ENCODE data around the gene ETV6. TPM values are rescaled to one million over a fixed set of nuclear protein-coding genes. Genes with fewer than 3 reads are reported as not detected.

ETV6 gene
- total RNA-seq, 1 experiment from 2014 or later = 89.1 TPM

GRCh38 chr12:11888029-11888428, 238.6 kb downstream of the ETV6 start:
- CTCF ChIA-PET = interaction anchor here (0.6 kb wide), 1 partner anchor 788 kb away, joined by 3 read pairs; no protein-coding TSS in a partner anchor
- H3K27ac Mint-ChIP-seq (ENCODE audit: unreplicated experiment) = no peak overlapping the region
- H3K4me3 Mint-ChIP-seq (ENCODE audit: low read depth, unreplicated experiment) = no peak overlapping the region
- no TSS peak for BruUV-seq (replicated peaks)
- H3K27me3 Mint-ChIP-seq (ENCODE audit: unreplicated experiment) = no peaks in the 10 kb centered on the region
- peaks cover 71% of the 10 kb centered on the region for H3K36me3 Mint-ChIP-seq (ENCODE audit: insufficient read depth, unreplicated experiment)
- H3K4me1 Mint-ChIP-seq (ENCODE audit: low read depth, unreplicated experiment) = peaks cover 56% of the 10 kb centered on the region
- H3K9me3 Mint-ChIP-seq (ENCODE audit: low read depth, unreplicated experiment) = no peaks in the 10 kb centered on the region
- intact Hi-C loops (cut with micrococcal nuclease; ENCODE audit: unreplicated experiment) = no loop called here
- TF ChIP-seq, protein P1, sequence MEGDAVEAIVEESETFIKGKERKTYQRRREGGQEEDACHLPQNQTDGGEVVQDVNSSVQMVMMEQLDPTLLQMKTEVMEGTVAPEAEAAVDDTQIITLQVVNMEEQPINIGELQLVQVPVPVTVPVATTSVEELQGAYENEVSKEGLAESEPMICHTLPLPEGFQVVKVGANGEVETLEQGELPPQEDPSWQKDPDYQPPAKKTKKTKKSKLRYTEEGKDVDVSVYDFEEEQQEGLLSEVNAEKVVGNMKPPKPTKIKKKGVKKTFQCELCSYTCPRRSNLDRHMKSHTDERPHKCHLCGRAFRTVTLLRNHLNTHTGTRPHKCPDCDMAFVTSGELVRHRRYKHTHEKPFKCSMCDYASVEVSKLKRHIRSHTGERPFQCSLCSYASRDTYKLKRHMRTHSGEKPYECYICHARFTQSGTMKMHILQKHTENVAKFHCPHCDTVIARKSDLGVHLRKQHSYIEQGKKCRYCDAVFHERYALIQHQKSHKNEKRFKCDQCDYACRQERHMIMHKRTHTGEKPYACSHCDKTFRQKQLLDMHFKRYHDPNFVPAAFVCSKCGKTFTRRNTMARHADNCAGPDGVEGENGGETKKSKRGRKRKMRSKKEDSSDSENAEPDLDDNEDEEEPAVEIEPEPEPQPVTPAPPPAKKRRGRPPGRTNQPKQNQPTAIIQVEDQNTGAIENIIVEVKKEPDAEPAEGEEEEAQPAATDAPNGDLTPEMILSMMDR (IDR thresholded peaks at IDR 0.05; ENCODE audit: unreplicated experiment) = no peak
- DNase-seq = no peak

GRCh38 chr12:11891346-11891745, 241.9 kb downstream of the ETV6 start:
- TF ChIP-seq, protein P1 (IDR thresholded peaks at IDR 0.05; ENCODE audit: unreplicated experiment) = no peak
- H3K27me3 Mint-ChIP-seq (ENCODE audit: unreplicated experiment) = no peaks in the 10 kb centered on the region
- DNase-seq = no peak
- peaks cover 58% of the 10 kb centered on the region for H3K36me3 Mint-ChIP-seq (ENCODE audit: insufficient read depth, unreplicated experiment)
- intact Hi-C loops (cut with micrococcal nuclease; ENCODE audit: unreplicated experiment) = no loop called here
- no TSS peak for BruUV-seq (replicated peaks)
- no peaks in the 10 kb centered on the region for H3K9me3 Mint-ChIP-seq (ENCODE audit: low read depth, unreplicated experiment)
- H3K27ac Mint-ChIP-seq (ENCODE audit: unreplicated experiment) = no peak overlapping the region
- CTCF ChIA-PET = interaction anchor here (0.6 to 1.2 kb wide), 5 partner anchors 9 to 311 kb away, joined by 3 to 9 read pairs (median 4); no protein-coding TSS in a partner anchor
- H3K4me3 Mint-ChIP-seq (ENCODE audit: low read depth, unreplicated experiment) = no peak overlapping the region
- peaks cover 23% of the 10 kb centered on the region for H3K4me1 Mint-ChIP-seq (ENCODE audit: low read depth, unreplicated experiment)

- TF ChIP-seq, protein P1 (IDR thresholded peaks at IDR 0.05; ENCODE audit: unreplicated experiment) = peak; percentile 23
- no peak overlapping the region for H3K27ac Mint-ChIP-seq (ENCODE audit: unreplicated experiment)
- no peaks in the 10 kb centered on the region for H3K27me3 Mint-ChIP-seq (ENCODE audit: unreplicated experiment)
- peaks cover 52% of the 10 kb centered on the region for H3K36me3 Mint-ChIP-seq (ENCODE audit: insufficient read depth, unreplicated experiment)
- peaks cover 18% of the 10 kb centered on the region for H3K4me1 Mint-ChIP-seq (ENCODE audit: low read depth, unreplicated experiment)
- BruUV-seq (replicated peaks) = TSS peak; percentile 25
- intact Hi-C loops (cut with micrococcal nuclease; ENCODE audit: unreplicated experiment) = no loop called here
- DNase-seq = no peak
- no peak overlapping the region for H3K4me3 Mint-ChIP-seq (ENCODE audit: low read depth, unreplicated experiment)
- CTCF ChIA-PET = interaction anchor here (0.6 to 1.2 kb wide), 6 partner anchors 8 to 312 kb away, joined by 3 to 9 read pairs (median 4); no protein-coding TSS in a partner anchor
- no peaks in the 10 kb centered on the region for H3K9me3 Mint-ChIP-seq (ENCODE audit: low read depth, unreplicated experiment)
Observed at GRCh38 chr12:11891754-11892386, 242.4 kb downstream of the ETV6 start.

DNA sequence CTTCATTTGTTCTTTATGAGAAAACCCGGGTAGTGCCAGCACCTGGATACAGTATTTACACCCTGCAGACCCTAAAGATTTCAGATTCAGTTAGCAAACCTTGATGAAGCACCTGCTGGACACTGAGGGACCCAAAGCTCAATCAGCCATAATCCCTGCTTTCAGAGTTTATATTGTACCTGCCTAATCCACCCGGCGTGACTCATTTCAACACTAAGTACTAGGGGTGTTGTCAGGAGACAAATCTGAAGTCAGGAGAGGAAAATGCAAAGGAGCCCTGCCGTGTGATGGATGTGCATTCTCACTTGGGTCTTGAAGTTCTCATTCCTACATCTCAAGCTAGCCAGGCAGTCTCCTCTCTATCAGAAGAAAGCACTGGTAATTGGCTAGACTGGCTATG, 244.5 kb downstream of the ETV6 start:
- Mint-ChIP-seq H3K36me3 (ENCODE audit: insufficient read depth, unreplicated experiment) (peaks cover 42% of the 10 kb centered on the region), H3K4me1 (ENCODE audit: low read depth, unreplicated experiment) (peaks cover 10% of the 10 kb centered on the region), H3K4me3 (ENCODE audit: low read depth, unreplicated experiment) (no peak overlapping the region), H3K9me3 (ENCODE audit: low read depth, unreplicated experiment) (no peaks in the 10 kb centered on the region), H3K27ac (ENCODE audit: unreplicated experiment) (no peak overlapping the region), H3K27me3 (ENCODE audit: unreplicated experiment) (no peaks in the 10 kb centered on the region)
- TF ChIP-seq, protein P1 (IDR thresholded peaks at IDR 0.05; ENCODE audit: unreplicated experiment) = no peak
- CTCF ChIA-PET = no interaction called here
- no TSS peak for BruUV-seq (replicated peaks)
- DNase-seq = no peak
- intact Hi-C loops (cut with micrococcal nuclease; ENCODE audit: unreplicated experiment) = no loop called here

Measured in Calu3 (cell line).